ENCODE data around the gene EPB41L4A.

EPB41L4A gene

DNA sequence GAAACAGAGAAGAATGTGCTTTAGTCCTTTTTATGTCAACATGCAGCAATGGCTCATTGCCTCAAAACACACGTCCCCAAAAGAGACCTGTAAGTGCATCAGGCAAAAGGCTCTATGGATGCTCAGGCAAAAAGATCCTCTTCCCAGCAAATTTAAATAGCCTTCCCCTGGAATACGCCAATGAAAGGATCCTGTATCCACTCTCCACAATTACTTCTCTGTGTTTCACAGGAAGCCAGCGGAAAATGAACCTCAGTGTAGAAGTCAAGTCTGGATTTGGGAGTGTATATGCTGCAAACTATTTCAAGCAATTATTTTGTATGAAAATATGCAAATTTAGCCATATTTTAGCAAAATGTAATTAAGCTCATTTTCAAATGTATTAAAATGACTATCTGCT, 217.9 kb downstream of the EPB41L4A start:
- DNase-seq, result no peak

GRCh38 chr5:112200131-112200530, 218.9 kb downstream of the EPB41L4A start:
- no peak for DNase-seq

GRCh38 chr5:112196584-112196983, 222.5 kb downstream of the EPB41L4A start:
- DNase-seq, result no peak

- no peak for DNase-seq
Observed at GRCh38 chr5:112195924-112196323, 223.2 kb downstream of the EPB41L4A start.

- no peak for DNase-seq
Observed at GRCh38 chr5:112192866-112193265, 226.2 kb downstream of the EPB41L4A start.

DNA sequence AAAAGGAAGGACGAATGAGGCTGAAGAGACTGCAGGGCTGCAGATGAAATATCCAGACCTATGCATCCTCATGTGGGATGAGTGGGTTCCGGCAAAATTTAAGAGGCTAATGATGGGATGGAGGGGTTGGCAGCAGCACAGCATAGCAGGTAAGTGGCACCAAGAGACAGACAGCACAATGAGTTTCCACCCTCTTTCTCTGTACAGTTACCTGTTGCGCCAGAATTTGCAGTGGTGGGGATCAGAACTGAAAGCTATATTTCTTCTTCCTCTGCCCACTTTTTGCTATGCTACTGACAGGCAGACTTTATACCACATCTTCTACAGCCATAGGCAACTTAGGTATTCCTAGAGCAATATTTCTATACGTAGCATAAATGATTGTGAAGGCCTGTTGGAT, 227.0 kb downstream of the EPB41L4A start:
- no peak for DNase-seq

- DNase-seq, result no peak
Observed at GRCh38 chr5:112189391-112189790, 229.7 kb downstream of the EPB41L4A start.

- no peak for DNase-seq
Observed at GRCh38 chr5:112186401-112186990, 232.6 kb downstream of the EPB41L4A start.

DNA sequence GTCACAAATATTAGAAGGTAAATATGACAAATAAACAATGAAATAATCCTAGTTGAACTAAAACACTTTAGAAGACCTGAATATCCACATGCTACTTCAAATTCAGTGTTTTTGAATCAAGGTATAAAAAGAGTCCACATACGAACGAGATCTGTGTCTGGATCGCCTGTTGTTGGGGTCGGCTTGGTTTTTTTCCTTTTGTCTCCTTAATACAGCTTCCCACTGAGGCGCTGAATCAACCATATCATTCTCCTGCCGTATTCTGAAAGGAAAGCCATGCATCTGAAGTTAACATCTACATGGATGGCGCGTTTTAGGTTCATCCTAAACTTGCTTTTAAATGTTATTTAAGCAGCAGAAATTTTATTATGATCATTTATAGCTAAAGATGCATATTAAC, 235.2 kb downstream of the EPB41L4A start:
- DNase-seq, result no peak

GRCh38 chr5:112183103-112183711, 235.9 kb downstream of the EPB41L4A start:
- DNase-seq, result no peak

- DNase-seq, result no peak
Observed at GRCh38 chr5:112179290-112179689, 239.8 kb downstream of the EPB41L4A start.

- peak in 3 of 14 donors; percentile 4 to 22 (median 9) for DNase-seq
Observed at GRCh38 chr5:112174959-112175594, 244.0 kb downstream of the EPB41L4A start.

GRCh38 chr5:112165897-112166737, 253.0 kb downstream of the EPB41L4A start:
- no peak for DNase-seq

DNA sequence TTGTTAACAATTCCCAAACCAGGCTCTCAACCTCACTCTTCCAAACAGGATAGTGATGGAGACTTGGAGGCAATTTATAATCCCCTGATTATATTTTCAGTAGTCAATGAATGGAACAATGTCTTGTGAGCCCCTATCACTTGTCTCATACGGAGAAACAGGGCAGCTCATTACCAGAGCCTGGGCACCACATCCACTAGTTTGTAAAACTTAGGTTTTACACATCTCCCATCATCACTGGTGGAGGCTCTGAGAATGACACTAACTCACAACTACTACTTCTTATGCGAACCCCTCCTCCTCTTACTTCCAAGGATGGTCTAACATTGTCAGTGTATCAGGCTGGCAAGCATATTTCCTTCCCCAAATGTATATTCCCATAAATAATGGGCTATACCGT, 253.7 kb downstream of the EPB41L4A start:
- DNase-seq, result no peak

- DNase-seq, result no peak
Observed at GRCh38 chr5:112163435-112163834, 255.6 kb downstream of the EPB41L4A start.

DNA sequence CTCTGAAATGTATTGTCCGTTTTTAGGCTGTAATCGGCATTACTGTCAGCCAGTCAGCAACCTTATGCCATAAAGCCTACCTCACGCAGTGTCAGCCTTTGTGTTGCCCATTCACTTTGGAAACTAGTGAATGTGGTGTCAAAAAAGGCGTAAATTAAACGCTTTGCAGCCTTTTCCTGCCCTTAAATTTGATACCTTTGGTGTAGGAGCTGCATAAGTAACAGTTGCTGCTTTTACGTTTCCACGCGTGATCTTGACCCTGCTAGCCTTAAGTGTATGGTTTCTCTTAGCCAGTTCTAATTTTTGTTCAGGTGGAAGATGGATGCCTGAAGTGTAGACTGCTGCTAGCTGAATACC, 257.7 kb downstream of the EPB41L4A start:
- no peak for DNase-seq

DNA sequence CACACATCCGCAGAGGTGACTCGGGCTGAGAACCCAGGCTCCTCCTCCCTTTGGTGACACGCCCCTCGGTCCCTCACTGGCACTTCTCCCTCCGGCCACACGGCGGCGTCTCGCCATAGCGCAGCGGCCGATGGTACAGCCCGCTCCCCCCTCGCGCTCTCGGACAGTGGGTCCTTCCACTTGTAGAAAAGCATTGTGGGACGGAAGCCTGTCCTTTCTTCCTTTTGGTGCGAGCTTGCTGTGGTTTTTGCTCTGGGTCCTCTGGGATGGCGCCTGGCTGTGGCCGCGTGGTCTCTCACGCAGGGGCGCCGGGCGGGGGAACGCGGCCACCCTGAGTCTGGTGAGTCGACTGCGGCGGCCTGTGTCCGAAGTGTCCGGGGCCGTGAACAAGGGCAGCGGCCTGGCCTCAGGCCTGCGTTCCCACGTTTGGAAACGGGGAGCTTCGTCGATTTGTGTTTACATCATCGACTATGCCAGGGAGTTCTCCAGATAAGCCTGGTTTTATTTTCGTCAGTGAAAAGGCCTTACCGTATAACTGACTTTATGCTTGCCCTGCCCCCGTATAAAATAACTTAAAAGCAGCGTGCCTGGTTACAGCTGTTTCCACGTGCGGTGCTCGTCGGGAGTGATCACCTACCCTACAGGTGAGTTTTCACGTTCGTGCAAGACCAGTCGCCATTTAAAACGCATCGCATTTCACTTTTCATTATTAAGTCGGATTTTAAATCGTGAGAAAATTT, 258.3 kb downstream of the EPB41L4A start:
- peak; percentile 66 to 91 (median 85) for DNase-seq

GRCh38 chr5:112159435-112159834, 259.6 kb downstream of the EPB41L4A start:
- DNase-seq, result no peak

GRCh38 chr5:112156211-112156610, 262.9 kb downstream of the EPB41L4A start:
- DNase-seq, result no peak

DNA sequence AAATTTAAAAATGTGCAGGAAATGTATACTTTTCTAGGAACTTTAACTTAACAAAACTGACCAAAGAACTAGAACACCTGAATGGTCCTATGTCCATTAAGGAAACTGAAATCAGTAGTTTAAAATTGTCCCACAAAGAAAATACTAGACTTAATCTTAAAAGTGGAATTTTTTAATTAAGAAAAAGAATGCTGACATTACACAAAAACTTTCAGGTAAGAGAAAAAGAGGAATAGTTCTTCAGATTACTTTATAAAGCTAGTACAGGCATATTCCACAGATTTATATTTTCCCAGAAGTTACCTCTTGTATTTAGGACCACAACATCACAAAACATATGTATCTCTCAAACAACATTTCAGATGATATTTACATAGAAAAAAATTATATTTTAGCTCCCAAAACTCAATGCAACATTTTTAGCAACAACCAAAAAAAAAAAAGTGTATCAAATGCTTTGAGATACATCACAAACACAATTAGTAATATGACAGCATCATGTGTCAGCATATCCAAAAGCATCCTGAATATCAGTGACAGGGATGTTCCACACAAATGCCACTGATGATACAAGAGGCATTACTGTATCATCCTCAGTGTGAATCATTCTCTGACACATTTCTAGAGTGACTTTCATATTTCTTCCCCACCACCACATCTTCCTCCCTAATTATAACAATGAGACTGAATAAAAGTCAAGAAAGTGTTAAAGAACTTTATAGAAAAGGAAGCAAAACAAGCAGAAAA, 264.0 kb downstream of the EPB41L4A start:
- no peak for DNase-seq

GRCh38 chr5:112149727-112150126, 269.4 kb downstream of the EPB41L4A start:
- DNase-seq, result no peak
